ENCODE data around the gene CDK5R1. TPM values are rescaled to one million over a fixed set of nuclear protein-coding genes. Genes with fewer than 3 reads are reported as not detected.

Gene CDK5R1
- total RNA-seq: 2.3 TPM

DNA sequence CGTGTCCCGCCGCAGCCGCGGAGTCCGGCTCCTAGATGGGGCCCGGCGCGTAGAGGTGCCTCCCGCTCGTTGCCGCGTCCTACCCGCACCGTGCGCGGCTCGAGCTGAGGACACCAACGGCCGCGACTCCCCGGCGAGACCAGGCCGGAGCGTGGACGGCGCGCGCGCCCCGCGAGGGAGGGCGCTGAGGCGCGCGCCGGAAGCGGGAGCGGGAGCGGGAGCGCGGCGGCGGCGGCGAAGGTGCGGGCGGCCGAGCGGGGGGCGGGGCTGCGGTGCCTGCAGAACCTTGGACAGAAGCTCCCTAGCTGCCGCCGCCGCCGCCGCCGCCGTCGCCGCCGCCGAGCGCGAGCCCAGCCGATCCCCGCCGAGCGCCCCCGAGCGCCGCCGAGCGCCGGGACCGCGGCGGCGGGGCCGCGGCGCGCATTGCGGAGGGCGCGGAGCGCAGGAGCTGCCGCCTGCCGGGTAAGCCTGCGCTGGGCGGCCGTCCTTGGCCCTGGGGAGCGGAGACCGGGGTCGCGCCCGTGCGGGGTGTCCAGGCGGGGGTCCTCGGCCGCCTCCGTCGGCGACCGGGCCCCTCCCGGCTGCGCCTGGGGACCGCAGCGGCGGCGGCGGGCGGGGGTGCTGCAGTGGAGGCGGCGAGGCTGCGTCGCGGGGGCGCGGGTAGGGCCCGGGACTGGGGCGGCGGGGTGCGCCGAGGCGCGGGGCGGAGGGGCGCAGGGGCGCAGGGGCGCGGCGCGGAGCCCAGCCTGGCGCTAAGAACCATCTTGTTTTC, at the start of gene CDK5R1:
TSS of gene CDK5R1 (plus strand) at position 293 of the 772 bp plus-strand sequence. CDS start 628 bp downstream, outside the sequence.

DNA sequence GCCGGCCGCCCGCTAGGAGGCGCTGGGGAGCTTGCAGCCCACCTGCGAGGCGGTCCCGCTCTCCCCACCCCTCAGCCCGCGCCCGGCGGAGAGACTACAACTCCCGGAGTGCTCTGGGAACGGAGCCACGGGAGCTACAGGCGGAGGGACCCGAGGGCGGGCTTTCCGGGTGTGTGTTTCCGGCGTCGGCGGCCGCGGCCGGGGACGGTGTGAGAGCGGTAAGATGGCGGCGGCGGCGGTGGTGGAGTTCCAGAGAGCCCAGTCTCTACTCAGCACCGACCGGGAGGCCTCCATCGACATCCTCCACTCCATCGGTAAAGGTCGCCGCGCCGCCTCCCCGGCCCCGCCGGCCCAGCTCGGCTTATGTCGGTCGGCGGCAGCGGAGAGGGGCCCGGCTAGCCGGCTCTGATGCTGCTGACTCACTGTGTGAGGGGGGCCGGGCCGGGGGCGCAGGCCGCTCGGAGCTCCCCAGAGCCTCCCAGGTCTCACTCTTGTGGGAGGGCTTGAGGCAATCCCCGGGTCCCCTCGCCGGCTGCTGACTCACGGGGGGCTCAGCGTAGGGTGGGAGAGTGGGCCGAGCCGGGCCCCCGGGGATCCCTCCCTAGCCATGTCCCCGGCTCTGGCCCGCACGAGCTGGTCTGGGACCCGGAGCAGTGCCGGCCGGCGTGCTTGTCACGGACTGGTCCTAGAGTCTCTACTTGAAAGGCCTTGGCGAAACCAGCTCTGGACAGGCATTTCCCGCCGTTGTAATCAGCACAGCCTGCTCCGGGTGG, 42.3 kb upstream of the CDK5R1 start, which contains the start of gene PSMD11:
TSS of gene PSMD11 (plus strand) at position 210 of the 773 bp plus-strand sequence. CDS start at position 224, 14 bp downstream.

Small RNA genes within 50 kb of the gene (small RNA-seq; reads per million reads assigned to genes)
- gene RF00019 (ENCODE audit: low replicate concordance): not detected

Other genes starting within 250 kb of the CDK5R1 start
- gene RHBDL3, start 221.2 kb upstream of the CDK5R1 start, total RNA-seq: 1.3 TPM
- 36.1 TPM for gene C17orf75, start 144.8 kb upstream of the CDK5R1 start, total RNA-seq
- 204 TPM for gene ZNF207, start 136.8 kb upstream of the CDK5R1 start, total RNA-seq
- 54.2 TPM for gene PSMD11, start 42.5 kb upstream of the CDK5R1 start, total RNA-seq